NCI-H2171 treated with DMSO at 0.1 percent for 48 hours (cell line): ENCODE results near the gene DNAJC4.
"Not testable (repeated sequence)": the region's sequence is repeated elsewhere in the genome, so short reads cannot be mapped to it uniquely, and the experiment has no call there.

Experiments used
- DNase-seq: peaks from one replicate; lab custom pipeline; 2025; lab: John Stamatoyannopoulos, UW

The DNAJC4 gene

DNA sequence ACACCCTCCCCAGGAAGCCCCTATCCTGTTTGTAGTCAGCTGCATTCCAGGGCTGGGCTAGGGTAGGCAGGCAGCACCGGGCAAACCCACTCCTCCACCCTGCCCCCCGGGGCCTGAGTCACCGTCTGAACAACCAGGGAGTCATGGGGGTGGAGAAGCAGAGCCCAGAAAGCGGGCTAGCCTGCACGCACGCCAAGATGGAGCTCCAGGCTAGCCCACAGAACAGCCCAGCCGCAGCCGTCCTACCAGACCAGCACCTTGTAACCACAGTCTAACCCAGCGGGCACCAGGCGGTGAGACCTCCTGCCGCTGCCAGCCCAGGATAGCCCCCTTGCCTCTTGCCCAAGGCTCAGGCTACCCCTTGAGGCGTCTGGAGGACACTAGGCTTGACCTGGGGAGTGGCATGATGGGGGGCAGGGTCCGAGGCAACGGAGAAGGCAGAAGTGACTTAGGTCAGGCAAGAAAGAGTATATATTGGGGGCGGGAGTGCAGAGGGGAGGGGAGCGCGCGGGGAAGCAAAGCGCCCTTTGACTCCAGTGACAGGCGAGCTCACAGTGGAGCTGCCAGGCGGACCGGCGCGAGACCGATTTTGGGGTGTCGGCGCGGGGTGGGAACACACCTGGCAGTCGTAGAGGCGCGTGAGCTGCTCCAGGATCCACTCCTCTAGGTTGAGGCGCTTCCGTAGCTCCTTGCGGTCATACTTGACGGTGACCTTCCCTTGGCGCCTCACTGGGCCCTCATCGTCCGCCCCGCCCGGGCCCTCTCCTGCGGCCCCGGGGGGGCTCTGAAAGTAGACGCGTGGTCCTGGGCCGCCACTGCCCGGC, 15.7 kb downstream of the DNAJC4 start:
- peak; percentile 65 for DNase-seq

DNA sequence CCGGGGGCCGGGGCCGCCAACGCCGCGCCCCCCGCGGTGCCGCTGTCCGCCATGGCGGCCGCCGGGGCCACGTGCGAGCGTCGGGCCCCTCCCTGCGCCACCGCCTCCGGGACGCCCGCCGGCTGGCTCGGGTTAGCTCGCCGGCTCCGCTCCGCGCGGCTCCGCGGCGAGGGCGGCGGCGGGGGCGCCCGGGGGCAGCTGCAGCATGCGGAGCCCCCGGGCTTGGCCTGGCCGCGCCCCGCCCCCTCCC, 16.2 kb downstream of the DNAJC4 start:
- not testable (repeated sequence) for DNase-seq

DNA sequence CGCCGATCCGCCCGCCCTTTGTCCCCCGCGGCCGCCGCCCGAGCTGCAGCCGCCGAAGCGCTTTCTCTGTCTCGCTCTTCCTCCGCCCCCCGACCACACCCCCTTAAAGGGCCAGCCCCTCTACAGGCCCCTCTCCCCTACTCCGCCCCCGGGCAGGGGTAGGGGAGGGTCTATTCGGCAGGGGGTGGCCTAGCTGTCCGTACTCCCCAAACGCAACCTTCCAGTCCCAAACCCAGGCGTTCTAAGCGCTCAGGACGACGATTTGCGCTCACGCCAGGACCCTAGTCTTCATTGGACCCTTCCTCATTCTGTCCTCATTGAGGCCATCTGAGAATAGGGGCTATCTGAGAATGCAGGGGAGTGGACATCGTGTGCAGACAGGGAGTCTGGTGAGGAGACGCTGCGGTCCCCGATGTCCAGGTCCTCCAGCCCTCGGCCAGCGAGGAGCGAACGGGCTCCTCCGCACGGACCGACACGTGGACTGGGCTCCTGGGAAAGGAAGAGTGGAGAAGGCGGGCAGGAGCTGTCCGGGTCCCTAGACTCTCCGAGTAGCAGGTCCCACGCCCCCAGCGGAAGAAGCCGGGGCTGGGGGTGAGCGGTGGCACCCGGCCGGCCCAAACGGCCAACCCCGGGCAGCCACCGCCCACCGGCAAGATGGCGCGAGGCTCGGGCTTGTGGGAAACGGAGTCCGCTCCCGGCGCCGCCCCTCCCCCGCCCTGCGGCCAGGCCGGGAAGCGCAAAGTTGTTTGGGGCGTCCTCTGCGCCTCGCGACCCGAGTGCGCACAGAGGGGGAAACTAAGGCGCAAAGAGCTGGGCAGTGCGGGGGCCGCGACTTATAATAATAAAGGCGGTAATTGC, 16.8 kb downstream of the DNAJC4 start, which contains the start of gene PPP1R14B:
PPP1R14B (minus strand) TSS at position 73 of the 858 bp plus-strand sequence. CDS start 270 bp downstream, outside the sequence.
- peak; percentile 74 for DNase-seq

DNA sequence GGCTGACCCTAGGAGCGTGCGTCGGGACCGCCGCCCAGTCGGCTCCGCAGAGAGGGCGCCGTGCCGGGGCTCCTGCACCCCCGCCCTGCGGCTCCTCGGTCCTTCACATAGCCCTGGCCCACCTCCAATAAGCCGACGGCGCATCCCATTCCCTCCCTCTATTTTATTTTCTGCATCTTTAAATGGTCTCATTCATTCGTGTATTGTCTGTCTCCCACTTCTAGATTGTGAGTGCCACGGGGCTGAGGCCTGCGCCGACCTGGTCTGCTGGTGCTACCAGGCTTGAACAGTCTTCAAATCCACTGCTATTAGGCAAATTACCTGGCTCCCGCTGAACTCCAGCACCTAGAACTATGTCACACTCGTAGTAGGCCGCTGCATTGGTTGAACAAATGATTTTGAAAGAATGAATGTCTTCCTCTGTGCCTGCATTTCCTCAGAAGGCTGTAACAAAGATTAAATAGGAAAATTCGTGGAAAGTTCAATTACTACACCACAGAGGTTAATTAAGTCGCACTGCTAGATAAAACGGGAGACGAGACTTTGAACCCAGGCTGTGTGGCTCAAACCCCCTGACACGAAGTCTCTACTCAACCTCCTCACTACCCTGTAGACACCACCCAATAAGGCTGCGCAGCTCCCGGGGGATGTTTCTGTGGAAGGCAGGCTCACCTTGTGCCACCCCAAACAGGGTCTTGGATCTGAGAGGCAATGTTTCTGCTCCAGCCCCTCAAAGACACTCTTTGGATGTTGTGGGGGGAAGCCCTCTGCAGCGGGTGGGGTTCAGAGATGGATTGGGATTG, 17.6 kb downstream of the DNAJC4 start:
- DNase-seq, result no peak

DNA sequence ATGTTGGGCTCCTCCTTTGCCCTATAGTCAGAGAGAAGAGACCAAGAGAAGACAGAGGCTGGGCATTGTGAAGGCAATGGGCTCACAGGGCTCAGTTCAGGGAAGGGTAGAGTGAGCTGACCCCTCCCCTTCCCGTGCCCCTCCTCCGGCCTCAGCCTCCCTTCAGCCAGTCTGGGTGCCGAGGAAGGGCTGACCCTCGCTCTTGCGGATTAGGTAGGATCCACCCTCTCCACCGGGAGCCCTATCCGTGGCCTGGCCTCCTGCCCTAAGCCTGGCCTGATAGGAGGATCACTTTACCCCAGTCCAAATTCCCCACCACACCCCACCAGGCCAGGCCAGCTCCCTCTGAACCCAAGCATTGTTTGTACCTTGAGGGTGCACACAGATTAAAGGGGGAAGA, 18.2 kb downstream of the DNAJC4 start:
- DNase-seq, result no peak

DNA sequence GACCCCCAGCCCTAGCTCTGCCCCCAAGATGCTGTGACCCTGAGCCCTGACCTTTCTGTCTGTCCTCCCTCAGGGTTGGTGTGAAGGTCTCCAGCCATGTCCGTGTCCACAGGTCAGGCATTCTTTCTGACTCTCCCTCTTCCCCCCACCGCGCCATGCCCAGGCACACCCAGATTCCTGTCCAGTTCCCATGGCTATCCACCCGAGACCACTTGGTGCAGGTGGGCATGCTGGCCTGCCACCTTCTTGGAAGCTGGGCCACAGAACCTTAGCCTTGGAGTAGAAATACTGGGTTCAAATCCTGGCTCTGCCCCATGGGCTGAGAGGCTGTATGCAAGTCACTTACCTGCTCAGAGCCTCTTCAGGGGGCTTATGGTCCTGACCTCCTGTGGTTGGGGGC, 18.7 kb downstream of the DNAJC4 start:
- no peak for DNase-seq

DNA sequence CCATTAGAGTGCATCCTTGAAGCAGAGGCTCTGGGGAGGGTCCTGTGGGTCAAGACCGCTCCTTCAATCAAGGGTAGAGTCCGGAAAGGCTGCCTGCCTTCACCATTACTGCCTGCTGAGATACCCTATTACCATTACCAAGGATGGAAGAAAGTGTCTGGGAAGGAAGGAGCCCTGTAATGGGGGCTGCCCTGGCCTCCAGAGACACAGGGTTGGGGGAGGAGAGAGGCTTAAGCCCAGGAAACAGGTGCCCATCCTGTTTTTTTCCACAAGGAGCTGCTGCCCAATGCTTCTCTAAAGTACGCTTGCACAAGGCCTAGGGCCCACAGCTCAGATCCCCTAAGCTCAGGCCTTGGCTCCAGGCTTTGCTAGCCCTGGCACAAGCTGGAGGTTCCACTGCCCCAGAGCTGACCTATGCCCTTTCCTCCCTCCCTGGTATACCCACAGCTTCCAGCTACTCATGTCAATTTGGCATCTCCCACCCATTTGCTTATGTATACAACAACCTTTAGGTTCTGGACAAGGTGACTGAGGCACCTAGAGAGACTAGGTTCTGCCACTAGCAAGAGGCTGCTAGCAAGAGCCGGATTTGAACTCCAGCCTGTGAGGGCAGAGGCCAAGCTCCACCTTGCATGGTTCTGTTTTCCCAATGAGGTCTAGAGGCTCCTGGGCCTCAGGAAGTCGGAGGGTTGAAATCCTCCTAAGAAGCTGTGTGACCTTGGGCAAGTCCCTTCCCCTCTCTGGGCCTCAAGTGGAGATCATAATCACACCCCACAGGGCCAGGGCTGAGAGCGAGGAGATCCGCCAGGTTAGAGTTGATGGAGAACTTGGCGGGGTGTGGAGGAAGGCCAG, 19.4 kb downstream of the DNAJC4 start:
- DNase-seq, result no peak

DNA sequence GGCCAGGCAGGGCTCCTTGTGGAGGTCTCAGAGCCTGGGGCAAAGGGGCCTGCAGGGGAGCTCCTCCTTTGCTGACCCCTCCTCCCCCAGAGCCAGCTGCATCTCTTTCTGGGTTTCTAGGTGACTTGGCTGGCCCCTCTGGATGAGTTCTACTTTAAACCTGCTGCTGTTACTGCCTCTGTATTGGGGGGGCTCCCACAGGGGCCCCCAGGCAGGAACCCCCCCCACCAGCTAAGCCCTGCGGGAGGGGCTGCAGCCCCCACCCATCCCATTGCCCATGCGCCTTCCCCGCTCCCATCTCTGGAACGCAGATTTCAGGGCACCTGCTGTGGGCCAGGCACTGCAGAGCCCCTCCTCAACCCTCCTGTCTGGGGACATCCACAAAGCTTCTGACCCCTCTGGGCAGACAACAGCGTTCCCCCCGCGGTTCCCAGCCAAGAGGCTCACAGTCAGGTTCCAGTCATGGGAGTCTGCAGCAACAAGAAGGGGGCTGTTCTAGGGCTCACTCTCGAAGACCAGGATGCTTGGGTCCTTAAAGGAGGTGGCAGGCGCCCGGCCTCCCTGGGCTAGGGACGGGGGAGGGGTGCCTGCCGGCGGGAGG, 20.2 kb downstream of the DNAJC4 start:
- DNase-seq, result no peak

DNA sequence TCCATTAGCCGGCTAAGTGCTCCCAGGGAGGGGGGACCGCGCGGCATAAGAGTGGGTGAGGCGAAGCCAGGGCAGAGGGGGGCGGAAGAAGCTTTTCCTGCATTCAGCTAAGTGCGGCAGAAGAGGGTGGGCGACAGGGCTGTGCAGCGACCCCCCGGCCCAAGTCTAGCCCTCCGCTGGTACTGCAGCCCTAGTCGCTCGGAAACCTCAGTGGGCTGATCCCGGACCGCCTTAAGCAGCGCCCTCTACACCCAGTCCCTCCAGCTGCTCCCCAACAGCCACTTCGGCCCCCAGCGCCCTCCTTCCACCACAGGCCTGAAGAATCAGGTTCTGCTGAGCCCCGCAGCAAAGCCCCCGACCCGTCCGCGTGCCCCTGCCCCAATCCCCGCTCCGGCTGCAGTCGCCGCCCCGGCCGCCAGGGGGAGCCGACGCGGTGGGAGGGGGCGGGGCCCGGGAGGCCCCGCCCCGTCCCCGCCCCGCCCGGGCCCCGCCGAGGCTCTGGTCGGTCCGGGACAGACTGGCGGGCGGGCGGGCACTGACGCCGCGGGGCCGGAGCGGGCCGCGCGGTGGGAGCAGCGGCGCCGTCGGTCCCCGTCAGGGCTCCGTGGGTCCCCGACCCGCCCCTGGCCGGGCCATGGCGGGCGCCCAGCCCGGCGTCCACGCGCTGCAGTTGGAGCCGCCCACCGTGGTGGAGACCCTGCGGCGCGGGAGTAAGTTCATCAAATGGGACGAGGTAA, 20.8 kb downstream of the DNAJC4 start, which contains the start of gene PLCB3:
PLCB3 (plus strand) TSS at position 515 of the 737 bp plus-strand sequence; CDS start at position 635, 120 bp downstream.
- peak; percentile 53 for DNase-seq

DNA sequence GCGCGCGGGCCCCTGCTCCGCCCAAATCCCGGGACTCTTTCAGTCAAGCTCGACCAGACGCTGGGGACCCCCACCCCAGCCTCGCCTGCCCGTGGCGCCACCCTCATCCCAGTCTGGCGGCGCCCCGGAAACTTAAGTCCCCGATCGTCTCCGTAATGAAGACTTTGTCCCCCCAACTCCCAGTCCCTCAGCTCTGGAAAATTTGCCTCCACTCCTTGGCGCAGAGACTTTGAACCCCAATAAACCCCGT, 21.3 kb downstream of the DNAJC4 start:
- no peak for DNase-seq

DNA sequence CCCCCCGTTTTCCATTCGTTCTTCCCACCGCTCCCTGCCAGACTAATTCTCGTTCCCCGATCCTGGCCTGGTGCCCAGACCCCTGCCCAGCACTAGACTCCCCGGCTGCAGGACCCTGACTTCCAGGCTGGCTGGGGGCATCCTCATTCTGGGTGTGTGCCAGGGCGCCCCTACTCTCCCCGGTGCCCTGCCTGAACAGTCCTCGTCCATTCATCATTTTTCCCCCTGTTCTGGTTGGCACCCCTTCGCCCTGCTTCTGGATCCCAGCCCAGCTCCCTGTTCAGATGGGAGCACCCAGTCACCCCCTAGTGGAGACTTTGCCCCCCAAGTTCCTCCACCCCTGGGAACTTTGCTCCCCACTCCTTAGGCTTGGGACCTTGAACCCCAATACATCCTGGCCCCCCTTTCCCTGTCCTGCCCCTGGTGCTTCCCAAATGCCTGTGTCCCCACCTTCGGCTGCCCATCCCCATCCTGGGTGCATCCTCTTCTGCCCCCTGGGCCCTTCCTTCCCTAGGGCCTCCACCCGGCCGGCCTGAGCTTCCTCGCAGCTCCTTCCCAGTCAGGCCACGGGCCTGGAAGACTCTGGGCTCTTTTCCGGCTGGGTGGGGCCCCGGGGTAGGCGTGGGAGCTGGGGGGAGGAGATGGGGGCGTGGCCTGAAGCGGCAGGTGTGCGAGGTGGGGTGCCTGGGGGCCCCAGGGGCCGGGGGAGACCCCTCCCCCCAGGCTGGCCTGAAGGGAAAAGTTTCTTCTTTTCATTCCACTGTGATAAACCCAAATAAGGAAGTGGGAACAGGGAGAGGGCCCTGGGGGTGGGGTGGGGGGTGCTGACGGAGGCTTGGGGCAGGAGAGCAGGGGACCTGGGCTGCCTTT, 21.9 kb downstream of the DNAJC4 start:
- no peak for DNase-seq

DNA sequence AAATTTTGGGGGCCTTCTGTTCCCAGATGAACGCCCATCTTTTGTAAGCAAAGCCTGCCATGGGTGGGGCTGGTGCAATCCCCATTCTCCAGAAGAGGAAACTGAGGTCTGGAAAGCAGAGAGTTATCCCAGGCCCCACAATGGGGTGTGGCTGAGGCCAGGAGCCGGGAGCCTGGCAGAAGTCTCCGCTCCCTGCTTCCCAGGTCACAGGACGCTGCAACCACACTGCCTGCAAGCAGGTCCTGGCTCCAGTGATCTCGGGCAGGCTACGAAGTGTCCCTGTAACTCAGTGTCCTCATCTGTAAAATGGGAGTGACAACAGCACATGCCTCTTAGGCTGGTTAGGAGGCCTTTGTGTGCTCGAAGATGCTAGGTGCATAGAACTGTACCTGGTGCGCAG, 22.7 kb downstream of the DNAJC4 start:
- no peak for DNase-seq

DNA sequence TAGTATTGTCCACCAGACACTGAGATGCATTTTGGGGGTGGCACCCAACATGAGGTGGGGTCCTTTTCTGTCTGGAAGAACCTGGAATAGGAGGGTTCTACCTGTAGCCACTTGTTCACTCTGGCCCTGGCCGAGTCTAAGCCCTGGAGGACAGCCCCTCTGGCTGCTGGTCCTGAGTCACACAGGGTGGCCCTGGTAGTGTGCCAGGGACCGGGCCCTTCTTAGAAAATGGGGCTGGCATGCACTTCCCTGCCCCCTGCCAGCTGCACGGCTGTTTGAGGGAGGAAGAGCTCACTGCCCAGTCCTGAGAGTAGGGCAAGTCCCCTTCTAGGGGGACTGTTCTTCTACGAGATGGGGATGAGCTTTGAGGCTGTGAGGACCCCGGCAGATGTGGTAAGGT, 23.1 kb downstream of the DNAJC4 start:
- no peak for DNase-seq

DNA sequence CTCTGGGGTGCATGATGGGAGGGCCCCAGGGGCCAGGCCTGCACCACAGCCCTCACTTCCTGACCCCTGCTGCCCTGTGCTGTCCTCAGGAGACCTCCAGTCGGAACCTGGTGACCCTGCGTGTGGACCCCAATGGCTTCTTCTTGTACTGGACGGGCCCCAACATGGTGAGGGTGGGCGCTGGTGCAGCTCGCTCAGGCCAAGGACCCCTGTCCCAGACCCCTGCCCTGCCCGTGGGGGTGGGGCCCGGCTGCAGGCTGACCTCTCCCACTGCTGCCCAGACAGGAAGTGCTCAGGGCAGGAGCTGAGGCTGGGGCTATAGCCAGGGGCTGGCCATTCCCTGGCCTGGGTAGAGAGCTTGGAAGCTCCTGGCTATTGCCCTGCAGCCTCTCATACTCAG, 24.0 kb downstream of the DNAJC4 start:
- no peak for DNase-seq

DNA sequence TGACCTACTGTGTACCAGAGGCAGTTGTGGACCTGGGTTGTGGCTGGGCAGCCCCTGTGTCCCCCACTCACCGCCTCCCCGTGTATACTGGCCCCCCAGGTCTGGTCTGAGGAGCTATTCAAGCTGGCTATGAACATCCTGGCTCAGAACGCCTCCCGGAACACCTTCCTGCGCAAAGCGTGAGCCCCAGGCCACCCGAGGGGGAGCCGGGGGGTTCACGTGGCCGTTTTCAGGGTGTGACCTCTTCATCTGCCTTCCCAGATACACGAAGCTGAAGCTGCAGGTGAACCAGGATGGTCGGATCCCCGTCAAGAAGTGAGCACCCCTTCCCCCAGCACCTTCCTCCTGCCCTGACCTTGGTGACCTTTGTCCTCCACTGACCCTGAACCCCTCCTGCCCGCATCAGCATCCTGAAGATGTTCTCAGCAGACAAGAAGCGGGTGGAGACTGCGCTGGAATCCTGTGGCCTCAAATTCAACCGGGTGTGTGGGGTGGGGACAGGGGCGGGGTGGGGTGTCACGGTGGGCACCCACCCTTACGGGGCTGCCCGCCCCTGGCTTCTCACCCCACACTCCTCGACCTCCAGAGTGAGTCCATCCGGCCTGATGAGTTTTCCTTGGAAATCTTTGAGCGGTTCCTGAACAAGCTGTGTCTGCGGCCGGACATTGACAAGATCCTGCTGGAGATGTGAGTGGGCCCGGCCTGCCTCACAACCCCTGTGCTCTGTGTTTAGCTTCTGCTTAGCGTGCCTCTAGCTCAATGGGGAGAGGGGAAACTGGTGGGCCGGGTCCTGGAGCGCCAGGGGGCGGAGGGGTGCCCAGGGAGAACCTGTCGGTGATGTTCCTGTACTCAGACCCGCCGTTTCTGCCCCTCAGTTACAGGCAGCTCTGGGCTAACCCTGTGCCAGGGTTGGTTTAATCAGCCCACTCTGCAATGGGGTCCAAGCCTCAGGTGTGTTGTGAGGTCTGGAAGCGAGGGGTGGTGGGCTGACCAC, 25.1 kb downstream of the DNAJC4 start:
- DNase-seq, result no peak

DNA sequence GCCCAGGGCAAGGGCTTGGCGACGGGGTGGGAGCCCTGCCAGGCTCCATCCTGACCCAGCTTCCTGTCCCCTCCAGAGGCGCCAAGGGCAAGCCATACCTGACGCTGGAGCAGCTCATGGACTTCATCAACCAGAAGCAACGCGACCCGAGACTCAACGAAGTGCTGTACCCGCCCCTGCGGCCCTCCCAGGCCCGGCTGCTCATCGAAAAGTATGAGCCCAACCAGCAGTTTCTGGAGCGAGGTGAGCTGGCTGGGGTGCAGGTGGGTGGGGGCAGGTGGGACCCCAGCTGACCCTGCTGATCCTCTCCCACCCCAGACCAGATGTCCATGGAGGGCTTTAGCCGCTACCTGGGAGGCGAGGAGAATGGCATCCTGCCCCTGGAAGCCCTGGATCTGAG, 26.0 kb downstream of the DNAJC4 start:
- no peak for DNase-seq

DNA sequence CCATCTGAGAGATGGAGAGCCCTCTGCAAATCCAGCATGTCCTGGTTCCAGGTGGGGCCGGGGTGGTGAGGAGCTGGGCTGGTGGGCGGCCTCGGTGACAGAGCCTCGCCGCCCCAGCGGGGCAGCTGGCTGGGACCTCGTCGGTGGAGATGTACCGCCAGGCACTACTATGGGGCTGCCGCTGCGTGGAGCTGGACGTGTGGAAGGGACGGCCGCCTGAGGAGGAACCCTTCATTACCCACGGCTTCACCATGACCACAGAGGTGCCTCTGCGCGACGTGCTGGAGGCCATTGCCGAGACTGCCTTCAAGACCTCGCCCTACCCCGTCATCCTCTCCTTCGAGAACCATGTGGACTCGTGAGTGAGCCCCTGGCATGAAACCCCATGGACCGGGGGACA, 28.0 kb downstream of the DNAJC4 start:
- no peak for DNase-seq

DNA sequence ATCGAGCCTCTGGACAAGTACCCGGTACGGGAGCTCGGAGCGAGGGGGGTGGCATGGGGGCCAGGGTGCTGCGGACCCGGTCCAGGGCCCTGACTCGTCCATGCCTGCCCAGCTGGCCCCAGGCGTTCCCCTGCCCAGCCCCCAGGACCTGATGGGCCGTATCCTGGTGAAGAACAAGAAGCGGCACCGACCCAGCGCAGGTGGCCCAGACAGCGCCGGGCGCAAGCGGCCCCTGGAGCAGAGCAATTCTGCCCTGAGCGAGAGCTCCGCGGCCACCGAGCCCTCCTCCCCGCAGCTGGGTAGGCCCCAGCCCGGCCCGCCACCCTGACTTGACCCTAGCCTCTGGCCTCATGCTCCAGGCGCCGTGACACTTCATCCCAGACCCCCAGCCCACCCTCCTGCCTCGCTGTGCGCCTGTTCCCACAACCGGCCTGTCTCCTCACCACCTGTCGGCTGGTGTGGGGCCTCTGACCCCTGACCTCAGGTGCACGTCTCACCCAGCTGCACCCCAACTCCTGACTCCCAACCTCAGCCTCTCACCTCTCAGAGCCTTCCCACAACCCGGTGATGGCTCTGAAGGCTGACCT, 28.7 kb downstream of the DNAJC4 start:
- no peak for DNase-seq
